Tibial nerve (tissue), 4 donors: ENCODE data around the gene TFF3.

ENCODE experiments used
- CTCF ChIP-seq, 5 experiments: fragments of 200-600 bp in 3 of 5; fragments of 450-650 bp in 2 of 5; sonication (generic) in 3 of 5; IDR thresholded peaks; one replicate each; pipeline ENCODE4 v1.5.1; 2016 to 2019; ENCODE audit warnings: antibody characterized with exemption in 5 of 5, mild to moderate bottlenecking in 3 of 5, moderate library complexity in 2 of 5
- EP300 ChIP-seq, 2 donors: sonication (generic); formaldehyde crosslinking; IDR thresholded peaks; one replicate each; pipeline ENCODE4 v1.6.1; 2017; ENCODE audit warnings: antibody characterized with exemption in 2 of 2, mild to moderate bottlenecking in 1 of 2

- TF ChIP-seq CTCF (IDR thresholded peaks at IDR 0.05) = no peak
- no peak for TF ChIP-seq EP300 (IDR thresholded peaks at IDR 0.05)
These were observed 15.1 kb downstream of the TFF3 start for GRCh38 chr21:42300045-42300583.
